Esophagus mucosa (tissue), 1 donor: ENCODE measurements around the gene IL6. TPM values are rescaled to one million over a fixed set of nuclear protein-coding genes. Genes with fewer than 3 reads are reported as not detected.
"Not testable (repeated sequence)": the region's sequence is repeated elsewhere in the genome, so short reads cannot be mapped to it uniquely, and the experiment has no call there.

Experiments
- ATAC-seq: fragments of 200-7000 bp; cut with Tn5 transposase; one replicate; pipeline ENCODE4 v1.9.1; 2020
- total RNA-seq: library from RNA; stranded (reverse); gene quantifications from one replicate; pipeline ENCODE4 v1.2.4, GENCODE V29; 2023
- donor health status: DM: yes; HTN: yes; CAD: no.

The IL6 gene
- total RNA-seq, 1 donor from 2014 or later: not detected

DNA sequence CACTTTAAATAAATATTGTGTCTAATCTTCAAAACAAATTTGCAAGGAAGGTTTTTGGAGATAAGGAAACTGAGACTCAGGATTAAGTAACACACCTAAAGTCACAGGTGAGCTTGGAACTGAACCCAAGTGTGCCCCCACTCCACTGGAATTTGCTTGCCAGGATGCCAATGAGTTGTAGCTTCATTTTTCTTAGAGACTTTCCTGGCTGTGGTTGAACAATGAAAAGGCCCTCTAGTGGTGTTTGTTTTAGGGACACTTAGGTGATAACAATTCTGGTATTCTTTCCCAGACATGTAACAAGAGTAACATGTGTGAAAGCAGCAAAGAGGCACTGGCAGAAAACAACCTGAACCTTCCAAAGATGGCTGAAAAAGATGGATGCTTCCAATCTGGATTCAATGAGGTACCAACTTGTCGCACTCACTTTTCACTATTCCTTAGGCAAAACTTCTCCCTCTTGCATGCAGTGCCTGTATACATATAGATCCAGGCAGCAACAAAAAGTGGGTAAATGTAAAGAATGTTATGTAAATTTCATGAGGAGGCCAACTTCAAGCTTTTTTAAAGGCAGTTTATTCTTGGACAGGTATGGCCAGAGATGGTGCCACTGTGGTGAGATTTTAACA lies 1.5 kb downstream of the IL6 start:
- peak; percentile 19 for ATAC-seq

DNA sequence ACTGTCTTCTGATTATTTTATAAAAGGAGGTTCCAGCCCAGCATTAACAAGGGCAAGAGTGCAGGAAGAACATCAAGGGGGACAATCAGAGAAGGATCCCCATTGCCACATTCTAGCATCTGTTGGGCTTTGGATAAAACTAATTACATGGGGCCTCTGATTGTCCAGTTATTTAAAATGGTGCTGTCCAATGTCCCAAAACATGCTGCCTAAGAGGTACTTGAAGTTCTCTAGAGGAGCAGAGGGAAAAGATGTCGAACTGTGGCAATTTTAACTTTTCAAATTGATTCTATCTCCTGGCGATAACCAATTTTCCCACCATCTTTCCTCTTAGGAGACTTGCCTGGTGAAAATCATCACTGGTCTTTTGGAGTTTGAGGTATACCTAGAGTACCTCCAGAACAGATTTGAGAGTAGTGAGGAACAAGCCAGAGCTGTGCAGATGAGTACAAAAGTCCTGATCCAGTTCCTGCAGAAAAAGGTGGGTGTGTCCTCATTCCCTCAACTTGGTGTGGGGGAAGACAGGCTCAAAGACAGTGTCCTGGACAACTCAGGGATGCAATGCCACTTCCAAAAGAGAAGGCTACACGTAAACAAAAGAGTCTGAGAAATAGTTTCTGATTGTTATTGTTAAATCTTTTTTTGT lies 2.3 kb downstream of the IL6 start:
- ATAC-seq: no peak

GRCh38 chr7:22730066-22730710 lies 3.2 kb downstream of the IL6 start:
- ATAC-seq: no peak

DNA sequence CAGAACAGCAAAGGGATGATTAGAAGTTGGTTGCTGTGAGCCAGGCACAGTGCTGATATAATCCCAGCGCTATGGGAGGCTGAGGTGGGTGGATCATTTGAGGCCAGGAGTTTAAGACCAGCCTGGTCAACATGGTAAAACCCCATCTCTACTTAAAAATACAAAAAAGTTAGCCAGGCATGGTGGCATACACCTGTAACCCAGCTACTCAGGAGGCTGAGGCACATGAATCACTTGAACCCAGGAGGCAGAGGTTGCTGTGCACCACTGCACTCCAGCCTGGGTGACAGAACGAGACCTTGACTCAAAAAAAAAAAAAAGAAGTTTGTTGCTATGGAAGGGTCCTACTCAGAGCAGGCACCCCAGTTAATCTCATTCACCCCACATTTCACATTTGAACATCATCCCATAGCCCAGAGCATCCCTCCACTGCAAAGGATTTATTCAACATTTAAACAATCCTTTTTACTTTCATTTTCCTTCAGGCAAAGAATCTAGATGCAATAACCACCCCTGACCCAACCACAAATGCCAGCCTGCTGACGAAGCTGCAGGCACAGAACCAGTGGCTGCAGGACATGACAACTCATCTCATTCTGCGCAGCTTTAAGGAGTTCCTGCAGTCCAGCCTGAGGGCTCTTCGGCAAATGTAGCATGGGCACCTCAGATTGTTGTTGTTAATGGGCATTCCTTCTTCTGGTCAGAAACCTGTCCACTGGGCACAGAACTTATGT lies 4.1 kb downstream of the IL6 start:
- no peak for ATAC-seq

DNA sequence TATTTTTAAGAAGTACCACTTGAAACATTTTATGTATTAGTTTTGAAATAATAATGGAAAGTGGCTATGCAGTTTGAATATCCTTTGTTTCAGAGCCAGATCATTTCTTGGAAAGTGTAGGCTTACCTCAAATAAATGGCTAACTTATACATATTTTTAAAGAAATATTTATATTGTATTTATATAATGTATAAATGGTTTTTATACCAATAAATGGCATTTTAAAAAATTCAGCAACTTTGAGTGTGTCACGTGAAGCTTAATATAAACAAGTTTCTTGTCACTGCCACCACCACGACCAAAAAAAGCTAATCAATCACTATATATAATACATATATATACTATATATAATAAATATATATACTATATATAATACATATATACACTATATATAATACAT lies 4.8 kb downstream of the IL6 start:
- ATAC-seq: no peak

DNA sequence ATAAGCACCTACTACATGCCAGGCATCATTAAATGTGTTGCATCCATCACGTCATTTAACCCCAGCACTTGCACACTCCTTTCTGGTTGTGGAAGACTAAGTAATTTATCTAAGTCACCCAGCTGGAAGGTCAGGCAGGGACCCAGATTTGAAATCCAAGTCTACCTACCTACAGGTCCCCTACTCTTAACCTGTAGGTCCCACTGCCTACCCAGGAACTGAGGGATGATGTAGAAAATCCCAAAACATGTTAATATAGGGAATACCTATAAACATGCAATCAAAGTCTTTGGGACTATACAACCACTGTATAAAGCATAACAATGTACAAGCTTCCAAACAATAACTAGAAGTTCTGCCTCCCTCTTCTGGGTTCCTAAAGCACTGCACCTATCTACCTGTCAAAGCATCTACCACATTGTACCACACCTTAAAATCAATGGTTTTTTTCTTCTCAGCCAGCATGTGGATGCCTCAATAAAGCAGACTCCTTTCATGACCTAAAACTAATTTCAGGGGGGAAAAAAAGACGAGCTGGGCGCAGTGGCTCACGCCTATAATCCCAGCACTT lies 5.6 kb downstream of the IL6 start:
- ATAC-seq: peak; percentile 57

- ATAC-seq: no peak
Observed at GRCh38 chr7:22733761-22734160, 6.8 kb downstream of the IL6 start.

DNA sequence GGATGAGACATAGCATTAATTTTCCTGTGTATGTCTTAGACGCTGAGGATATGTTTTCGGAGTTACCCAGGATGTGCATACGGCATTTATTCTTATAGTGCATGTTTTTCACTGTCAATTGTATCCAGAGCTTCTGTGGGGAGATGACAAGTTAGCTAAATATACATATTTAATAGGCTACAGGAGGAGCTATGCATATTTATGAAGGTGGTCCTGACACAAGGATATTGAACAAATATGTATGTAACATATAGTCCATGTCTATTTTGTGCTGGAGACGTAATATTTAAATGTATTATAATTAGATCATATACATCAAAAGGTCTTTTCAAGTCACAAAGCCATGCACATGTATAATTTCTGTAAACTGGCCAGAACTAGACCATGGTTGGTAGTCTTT lies 16.0 kb downstream of the IL6 start:
- no peak for ATAC-seq

DNA sequence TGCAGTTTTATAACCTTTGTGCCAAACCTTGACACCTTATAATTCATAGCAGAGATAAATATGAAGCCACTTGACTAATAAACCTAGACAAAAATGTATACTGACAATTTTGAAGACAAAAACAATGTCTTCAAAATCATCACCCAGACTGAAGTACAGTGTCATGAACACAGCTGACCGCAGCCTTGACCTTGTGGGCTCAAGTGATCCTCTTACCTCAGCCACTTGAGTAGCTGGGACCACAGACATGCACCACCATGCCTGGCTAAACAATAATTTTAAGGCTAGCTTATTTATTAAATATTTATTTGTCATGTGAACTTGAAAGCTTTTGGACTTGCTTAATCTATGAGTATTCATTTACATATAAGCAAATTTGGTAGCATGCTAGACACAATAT lies 24.3 kb downstream of the IL6 start:
- no peak for ATAC-seq

- no peak for ATAC-seq
Observed at GRCh38 chr7:22757338-22757994, 30.5 kb downstream of the IL6 start.

DNA sequence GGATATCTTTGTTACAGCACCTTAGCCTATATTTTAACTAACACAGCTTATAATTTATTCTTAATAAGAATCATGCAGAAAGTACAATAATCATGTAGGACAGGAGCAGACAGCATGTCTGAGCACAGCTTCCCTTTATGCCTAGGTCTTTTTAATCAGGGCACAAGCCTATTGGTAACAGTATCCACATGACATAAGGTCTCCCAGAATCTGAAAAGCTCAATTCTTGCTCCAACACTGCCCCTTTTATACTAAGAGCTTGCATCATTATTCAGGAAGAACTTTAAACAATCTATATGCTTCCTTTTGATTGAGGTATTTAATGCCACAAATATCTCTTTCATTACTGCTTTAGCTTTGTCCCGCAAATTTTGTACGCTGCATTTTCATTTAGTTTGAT lies 31.6 kb downstream of the IL6 start:
- ATAC-seq: no peak

- ATAC-seq: no peak
Observed at GRCh38 chr7:22759721-22760120, 32.7 kb downstream of the IL6 start.

- ATAC-seq: no peak
Observed at GRCh38 chr7:22762866-22763265, 35.9 kb downstream of the IL6 start.

- no peak for ATAC-seq
Observed at GRCh38 chr7:22765609-22766008, 38.6 kb downstream of the IL6 start.

DNA sequence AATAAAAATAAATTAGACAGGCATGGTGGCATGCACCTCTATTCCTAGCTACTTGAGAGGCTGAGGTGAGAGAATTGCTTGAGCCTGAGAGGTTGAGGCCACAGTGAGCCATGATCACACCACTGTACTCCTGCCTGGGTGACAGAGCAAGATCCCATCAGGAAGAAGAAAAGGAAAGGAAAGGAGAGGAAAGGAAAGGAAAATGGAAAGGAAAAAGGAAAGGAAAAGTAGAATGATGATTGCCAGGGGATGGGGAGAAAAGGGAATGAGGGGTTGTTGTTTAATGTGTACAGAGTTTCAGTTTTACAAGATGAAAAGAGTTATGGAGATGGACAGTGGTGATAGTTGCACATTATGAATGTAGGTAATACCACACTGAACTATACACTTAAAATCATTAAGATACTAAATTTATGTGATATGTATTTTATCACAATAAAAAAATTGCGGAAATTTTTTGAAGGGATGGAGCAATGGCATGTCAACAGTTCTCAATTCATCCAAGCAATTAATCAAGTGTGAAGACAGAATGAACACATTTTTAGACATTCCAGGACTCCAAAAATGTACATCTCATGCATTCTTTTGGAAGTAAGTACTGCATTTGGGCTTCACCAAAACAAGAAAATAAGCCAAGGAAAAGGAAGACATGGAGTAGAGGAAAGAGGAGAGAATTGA lies 44.3 kb downstream of the IL6 start:
- ATAC-seq: no peak

DNA sequence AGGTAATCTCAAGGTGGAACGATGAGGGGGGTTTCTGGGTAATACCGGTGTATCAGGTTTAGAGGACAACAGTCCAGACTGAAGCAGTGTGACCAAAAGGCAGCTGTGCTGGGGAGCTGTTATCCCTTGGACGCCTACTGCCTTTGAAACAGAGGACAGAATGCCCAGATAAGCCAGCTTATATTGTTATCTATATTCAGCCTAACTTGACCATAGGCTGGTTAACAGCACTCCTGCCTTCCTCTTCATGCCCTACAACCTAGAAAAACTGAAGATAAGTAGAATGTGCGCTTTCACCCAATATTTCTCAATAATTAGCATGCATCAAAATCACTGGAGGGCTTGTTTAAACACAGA lies 44.9 kb downstream of the IL6 start:
- no peak for ATAC-seq

DNA sequence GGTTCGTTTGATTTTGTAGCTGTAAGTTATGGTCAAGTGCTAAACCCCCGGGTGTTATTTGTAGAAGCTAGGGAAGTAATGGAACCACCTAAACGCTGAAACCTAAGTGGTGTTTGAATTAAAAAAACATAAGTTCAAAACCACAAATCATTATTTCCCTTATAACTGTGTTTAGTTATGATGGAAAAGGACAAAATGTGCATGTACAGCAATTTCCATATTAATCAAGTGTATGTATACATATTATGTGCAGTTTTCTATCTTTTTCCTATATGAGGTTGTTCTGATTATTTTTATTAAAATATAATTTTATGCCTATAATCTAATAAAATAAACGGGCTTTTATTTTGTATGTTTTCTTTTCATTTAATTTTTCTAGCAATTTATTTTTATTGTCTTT lies 45.9 kb downstream of the IL6 start:
- no peak for ATAC-seq

DNA sequence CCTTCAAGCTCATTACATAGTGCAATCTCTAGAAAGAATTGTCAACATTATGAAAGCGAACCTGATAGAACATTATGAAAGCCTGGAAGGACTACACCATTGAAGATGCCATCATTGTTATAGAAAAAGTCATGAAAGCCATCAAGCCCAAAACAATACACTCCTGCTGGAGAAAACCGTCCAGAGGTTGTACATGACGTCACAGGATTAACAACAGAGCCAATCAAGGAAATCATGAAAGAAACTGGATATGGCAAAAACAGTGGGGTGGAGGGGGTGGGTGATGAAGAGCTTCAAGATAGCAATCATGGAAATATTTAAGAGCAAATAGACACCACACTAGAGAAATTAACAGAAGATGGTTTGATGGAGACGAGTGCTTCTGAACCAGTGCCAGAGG lies 50.0 kb downstream of the IL6 start:
- ATAC-seq: no peak

DNA sequence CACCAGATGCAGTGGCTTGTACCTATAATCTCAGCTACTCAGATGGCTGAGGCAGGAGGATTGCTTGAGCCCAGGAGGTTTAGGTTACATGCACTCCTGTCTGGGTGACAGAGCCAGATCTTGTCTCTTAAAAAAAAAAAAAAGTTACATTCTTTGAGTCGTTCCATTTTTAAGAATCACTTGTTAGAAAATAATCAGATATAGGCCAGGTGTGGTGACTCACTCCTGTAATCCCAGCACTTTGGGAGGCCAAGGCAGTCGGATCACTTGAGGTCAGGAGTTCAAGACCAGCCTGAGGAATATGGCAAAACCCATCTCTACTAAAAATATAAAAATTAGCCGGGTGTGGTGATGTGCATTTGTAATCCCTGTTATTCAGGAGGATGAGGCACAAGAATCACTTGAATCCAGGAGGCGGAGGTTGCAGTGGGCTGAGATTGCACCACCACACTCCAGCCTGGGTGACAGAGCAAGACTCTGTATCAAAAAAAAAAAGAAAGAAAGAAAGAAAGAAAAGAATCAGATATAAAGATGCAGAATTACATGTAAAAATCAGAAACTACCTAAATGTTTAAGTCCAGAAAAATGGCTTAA lies 52.8 kb downstream of the IL6 start:
- not testable (repeated sequence) for ATAC-seq

DNA sequence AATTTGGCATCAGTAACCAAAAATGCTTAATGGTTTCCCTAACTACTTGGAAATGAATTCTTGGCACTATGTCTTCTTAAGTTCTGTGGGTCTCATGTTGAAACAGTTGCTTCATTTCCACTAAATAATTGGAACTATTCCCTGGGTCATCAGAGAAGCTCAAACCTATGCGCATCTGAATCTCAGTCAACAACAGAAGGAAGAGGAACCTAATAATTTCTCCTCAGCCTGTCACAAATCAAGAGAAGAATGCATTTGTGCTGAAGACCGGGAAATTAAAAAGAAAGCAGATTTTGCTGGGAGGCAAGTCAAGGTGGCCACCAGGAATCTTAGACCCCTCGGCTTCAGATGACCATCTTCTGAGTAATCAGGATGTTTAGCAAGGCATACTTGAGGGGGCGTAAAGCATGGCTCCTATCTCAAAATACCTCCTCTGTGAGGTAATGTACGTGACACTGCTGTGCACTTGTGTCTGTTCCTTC lies 54.3 kb downstream of the IL6 start:
- ATAC-seq: no peak
